ENCODE measurements around the gene SNX2. TPM values are rescaled to one million over a fixed set of nuclear protein-coding genes. Genes with fewer than 3 reads are reported as not detected.
"Not testable (repeated sequence)": the region's sequence is repeated elsewhere in the genome, so short reads cannot be mapped to it uniquely, and the experiment has no call there.

The SNX2 gene
- polyA plus RNA-seq, 1 experiment, result 63.9 TPM

DNA sequence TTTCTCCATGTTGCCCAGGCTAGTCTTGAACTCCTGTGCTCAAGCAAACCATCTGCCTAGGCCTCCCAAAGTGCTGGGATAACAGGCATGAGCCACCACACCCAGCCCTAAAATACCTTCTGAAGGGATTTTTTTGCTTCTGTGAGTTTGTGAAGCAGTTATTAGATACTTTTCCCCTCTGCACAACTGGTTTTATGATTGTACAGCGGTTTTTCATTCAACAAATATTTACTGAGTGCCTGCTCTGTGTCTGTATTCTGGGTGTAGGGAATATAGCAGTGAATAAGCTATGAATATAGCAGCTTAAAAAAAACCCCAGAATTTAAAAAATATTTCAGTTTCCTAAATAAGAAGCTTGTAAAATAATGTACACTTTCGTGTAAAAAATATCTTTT lies 72.8 kb downstream of the SNX2 start:
- H3K4me3 ChIP-seq (ENCODE audit: low read depth, low read length), result no peak overlapping the region
- POLR2A ChIA-PET, result no interaction called here
- no peak overlapping the region for H3K27ac ChIP-seq (ENCODE audit: low read depth, low read length)
- TF ChIP-seq, protein P1, sequence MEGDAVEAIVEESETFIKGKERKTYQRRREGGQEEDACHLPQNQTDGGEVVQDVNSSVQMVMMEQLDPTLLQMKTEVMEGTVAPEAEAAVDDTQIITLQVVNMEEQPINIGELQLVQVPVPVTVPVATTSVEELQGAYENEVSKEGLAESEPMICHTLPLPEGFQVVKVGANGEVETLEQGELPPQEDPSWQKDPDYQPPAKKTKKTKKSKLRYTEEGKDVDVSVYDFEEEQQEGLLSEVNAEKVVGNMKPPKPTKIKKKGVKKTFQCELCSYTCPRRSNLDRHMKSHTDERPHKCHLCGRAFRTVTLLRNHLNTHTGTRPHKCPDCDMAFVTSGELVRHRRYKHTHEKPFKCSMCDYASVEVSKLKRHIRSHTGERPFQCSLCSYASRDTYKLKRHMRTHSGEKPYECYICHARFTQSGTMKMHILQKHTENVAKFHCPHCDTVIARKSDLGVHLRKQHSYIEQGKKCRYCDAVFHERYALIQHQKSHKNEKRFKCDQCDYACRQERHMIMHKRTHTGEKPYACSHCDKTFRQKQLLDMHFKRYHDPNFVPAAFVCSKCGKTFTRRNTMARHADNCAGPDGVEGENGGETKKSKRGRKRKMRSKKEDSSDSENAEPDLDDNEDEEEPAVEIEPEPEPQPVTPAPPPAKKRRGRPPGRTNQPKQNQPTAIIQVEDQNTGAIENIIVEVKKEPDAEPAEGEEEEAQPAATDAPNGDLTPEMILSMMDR (IDR thresholded peaks at IDR 0.05; ENCODE audit: low read depth, low read length), result no peak
- H3K9me3 ChIP-seq (ENCODE audit: control insufficient read depth, insufficient read depth, low read length), result no peaks in the 10 kb centered on the region; the same call in 1 of the 2 replicates
- no peaks in the 10 kb centered on the region for H3K27me3 ChIP-seq (ENCODE audit: control insufficient read depth, insufficient read depth, low read length)
- CTCF ChIA-PET, result interaction anchor here (1.6 kb wide), 1 partner anchor 143 kb away, joined by 5 read pairs; no protein-coding TSS in a partner anchor
- DNase-seq (ENCODE audit: low read depth, low spot score), result no peak

DNA sequence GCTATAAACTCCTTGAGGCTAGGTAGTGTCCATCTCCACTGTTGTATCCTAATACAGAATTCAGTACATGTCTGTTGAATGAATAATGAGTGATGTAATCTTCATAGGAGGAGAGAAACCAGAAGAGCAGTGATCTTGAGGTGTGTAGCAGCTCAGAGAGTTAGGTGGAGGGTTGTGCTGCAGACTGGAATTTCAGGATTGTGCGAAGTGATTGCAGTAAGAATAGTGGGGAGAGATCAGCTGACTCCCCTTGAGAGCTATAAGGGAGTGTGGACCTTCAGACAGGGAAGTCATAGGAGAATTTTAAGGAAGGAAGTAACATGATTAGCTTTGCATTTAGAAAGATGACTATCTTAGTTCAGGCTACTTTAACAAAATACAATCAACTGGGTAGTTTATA lies 74.9 kb downstream of the SNX2 start:
- DNase-seq (ENCODE audit: low read depth, low spot score), result no peak
- POLR2A ChIA-PET, result no interaction called here
- Histone ChIP-seq H3K4me3 (ENCODE audit: low read depth, low read length) (no peak overlapping the region), H3K27ac (ENCODE audit: low read depth, low read length) (no peak overlapping the region), H3K27me3 (ENCODE audit: control insufficient read depth, insufficient read depth, low read length) (no peaks in the 10 kb centered on the region), H3K9me3 (ENCODE audit: control insufficient read depth, insufficient read depth, low read length) (no peaks in the 10 kb centered on the region; the same call in 1 of the 2 replicates)
- TF ChIP-seq, protein P1 (IDR thresholded peaks at IDR 0.05; ENCODE audit: low read depth, low read length), result no peak
- CTCF ChIA-PET, result interaction anchor here (1.1 kb wide), 1 partner anchor 145 kb away, joined by 3 read pairs; no protein-coding TSS in a partner anchor

DNA sequence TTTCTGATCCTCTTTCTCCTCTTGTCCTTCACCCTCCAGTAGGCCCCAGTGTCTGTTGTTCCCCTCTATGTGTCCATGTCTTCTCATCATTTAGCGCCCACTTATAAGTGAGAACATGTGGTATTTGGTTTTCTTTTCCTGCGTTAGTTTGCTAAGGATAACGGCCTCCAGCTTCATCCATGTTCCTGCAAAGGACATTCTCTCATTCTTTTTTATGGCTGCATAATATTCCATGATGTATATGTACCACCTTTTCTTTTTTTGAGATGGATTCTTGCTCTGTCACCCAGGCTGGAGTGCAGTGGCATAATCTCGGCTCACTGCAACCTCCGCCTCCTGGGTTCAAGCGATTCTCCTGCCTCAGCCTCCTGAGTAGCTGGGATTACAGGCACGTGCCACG lies 82.7 kb downstream of the SNX2 start:
- H3K27me3 ChIP-seq (ENCODE audit: control insufficient read depth, insufficient read depth, low read length); H3K9me3 ChIP-seq (ENCODE audit: control insufficient read depth, insufficient read depth, low read length); H3K4me3 ChIP-seq (ENCODE audit: low read depth, low read length); POLR2A ChIA-PET; DNase-seq (ENCODE audit: low read depth, low spot score); H3K27ac ChIP-seq (ENCODE audit: low read depth, low read length); CTCF ChIA-PET: not testable (repeated sequence)

DNA sequence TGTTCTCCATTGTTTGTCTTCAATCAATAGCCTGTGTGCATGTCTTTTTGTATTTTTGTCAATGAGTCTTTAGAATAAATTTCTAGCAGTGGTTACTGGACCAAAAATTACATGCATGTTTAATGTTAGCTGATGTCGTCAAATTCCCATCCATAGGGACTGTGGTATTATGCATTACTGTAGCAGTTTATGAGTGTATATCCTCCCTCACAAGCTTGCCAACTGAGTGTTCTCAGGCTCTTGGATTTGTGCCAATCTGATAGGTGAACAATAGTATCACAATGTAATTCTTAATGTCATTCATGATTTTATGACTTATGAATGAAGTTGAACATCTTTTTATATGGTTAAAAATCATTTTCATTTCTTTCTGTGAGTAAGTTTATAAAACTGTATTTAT lies 83.6 kb downstream of the SNX2 start:
- TF ChIP-seq, protein P1 (IDR thresholded peaks at IDR 0.05; ENCODE audit: low read depth, low read length), result no peak
- POLR2A ChIA-PET, result no interaction called here
- H3K27ac ChIP-seq (ENCODE audit: low read depth, low read length), result no peak overlapping the region
- CTCF ChIA-PET, result interaction anchor here (0.6 kb wide), 1 partner anchor 367 kb away, joined by 3 read pairs; no protein-coding TSS in a partner anchor
- DNase-seq (ENCODE audit: low read depth, low spot score), result no peak
- no peaks in the 10 kb centered on the region for H3K9me3 ChIP-seq (ENCODE audit: control insufficient read depth, insufficient read depth, low read length)
- H3K4me3 ChIP-seq (ENCODE audit: low read depth, low read length), result no peak overlapping the region
- no peaks in the 10 kb centered on the region for H3K27me3 ChIP-seq (ENCODE audit: control insufficient read depth, insufficient read depth, low read length)

DNA sequence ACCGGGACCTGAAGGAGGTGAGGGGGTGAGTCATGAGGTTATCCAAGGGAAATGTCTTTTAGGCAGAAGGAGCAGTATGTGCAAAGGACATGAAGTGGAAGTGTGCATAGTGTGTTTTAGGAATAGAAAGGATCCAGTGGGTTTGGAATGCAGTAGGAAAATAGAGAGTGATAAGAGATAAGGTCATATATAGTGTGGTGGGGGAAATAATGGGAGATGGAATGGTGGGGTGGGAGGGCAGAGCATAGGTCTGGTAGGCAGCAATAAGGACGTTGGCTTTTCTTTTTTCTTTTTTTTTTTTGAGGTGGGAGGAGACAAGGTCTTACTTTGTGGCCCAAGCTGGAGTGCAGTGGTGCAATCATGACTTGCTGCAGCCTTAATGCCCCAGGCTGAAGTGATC lies 88.4 kb downstream of the SNX2 start:
- Histone ChIP-seq H3K27me3 (ENCODE audit: control insufficient read depth, insufficient read depth, low read length) (no peaks in the 10 kb centered on the region), H3K27ac (ENCODE audit: low read depth, low read length) (no peak overlapping the region), H3K4me3 (ENCODE audit: low read depth, low read length) (no peak overlapping the region), H3K9me3 (ENCODE audit: control insufficient read depth, insufficient read depth, low read length) (no peaks in the 10 kb centered on the region)
- DNase-seq (ENCODE audit: low read depth, low spot score), result no peak
- ChIA-PET POLR2A (no interaction called here), CTCF (no interaction called here)
- TF ChIP-seq, protein P1 (IDR thresholded peaks at IDR 0.05; ENCODE audit: low read depth, low read length), result no peak

DNA sequence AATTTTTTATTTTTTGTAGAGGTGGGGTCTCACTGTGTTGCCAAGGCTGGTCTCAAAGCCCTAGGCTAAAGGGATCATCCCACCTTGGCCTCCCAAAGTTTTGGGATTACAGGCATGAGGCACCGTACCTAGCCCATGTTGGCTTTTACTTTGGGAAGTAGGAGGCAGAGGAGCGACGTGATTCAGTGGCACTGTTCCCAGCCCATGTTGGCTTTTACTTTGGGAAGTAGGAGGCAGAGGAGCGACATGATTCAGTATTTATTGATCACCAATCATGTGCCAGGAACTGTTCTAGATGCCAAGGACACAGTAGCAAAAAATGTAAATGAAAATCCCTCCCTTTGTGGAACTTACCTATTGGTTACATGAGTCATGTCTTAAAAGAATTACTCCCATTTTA lies 88.8 kb downstream of the SNX2 start:
- no peak for DNase-seq (ENCODE audit: low read depth, low spot score)
- TF ChIP-seq, protein P1 (IDR thresholded peaks at IDR 0.05; ENCODE audit: low read depth, low read length), result no peak
- ChIA-PET POLR2A (no interaction called here), CTCF (no interaction called here)
- no peak overlapping the region for H3K27ac ChIP-seq (ENCODE audit: low read depth, low read length)
- no peaks in the 10 kb centered on the region for H3K27me3 ChIP-seq (ENCODE audit: control insufficient read depth, insufficient read depth, low read length)
- no peaks in the 10 kb centered on the region for H3K9me3 ChIP-seq (ENCODE audit: control insufficient read depth, insufficient read depth, low read length)
- no peak overlapping the region for H3K4me3 ChIP-seq (ENCODE audit: low read depth, low read length)
